ENCODE data around the gene PI4K2B. TPM values are rescaled to one million over a fixed set of nuclear protein-coding genes. Genes with fewer than 3 reads are reported as not detected.
A peak's percentile ranks its signal among the peaks of the same experiment; 100 is the strongest.

Gene PI4K2B
- total RNA-seq, 1 experiment from 2014 or later = 10.3 TPM

DNA sequence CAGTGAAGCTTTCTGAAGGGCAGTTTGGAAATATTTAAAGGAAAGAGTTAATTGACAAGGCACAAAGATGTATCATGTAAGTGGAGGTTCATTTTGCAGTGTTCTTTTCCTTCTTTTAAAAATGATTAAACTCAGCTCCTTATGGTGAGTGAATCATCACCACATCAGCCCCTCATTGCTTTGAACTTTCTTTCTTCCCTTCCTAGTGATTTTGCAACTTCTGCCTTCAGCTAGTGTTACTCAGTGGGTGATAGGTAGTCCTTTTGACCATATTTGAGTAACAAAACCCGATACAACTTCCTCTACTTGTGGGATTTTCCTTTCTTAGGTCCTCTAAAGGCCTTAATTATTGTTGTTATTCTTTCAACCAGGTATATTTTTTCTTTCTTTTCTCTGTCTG, 86.9 kb downstream of the PI4K2B start:
- H3K4me2 ChIP-seq (ENCODE audit: insufficient read depth, insufficient read length, low read length) = no peak overlapping the region
- H3K27ac Mint-ChIP-seq = peak overlapping the region; percentile 1 to 71 (median 8); a peak in 3 of 7 replicates

More for the DNA sequence above, 86.9 kb downstream of the PI4K2B start:
- Histone ChIP-seq H2AFZ (ENCODE audit: low read length) (no peak overlapping the region), H3K79me2 (ENCODE audit: insufficient read depth, low read length) (no peaks in the 10 kb centered on the region), H4K20me1 (ENCODE audit: control insufficient read depth, insufficient read depth, insufficient read length) (no peaks in the 10 kb centered on the region), H4K5ac (ENCODE audit: insufficient read length, low read depth, low read length) (no peak overlapping the region), H4K91ac (ENCODE audit: insufficient read length, low read depth, low read length) (no peak overlapping the region), H3K79me1 (ENCODE audit: insufficient read depth, low read depth, low read length, poor library complexity, severe bottlenecking) (no peaks in the 10 kb centered on the region), H2BK20ac (ENCODE audit: low read depth, low read length, poor library complexity, severe bottlenecking) (no peak overlapping the region), H3K23me2 (ENCODE audit: insufficient read length, low read depth, low read length, poor library complexity, severe bottlenecking) (no peaks in the 10 kb centered on the region), H3K14ac (ENCODE audit: insufficient read depth, low read length) (no peak overlapping the region), H3K56ac (ENCODE audit: insufficient read length, low read depth, low read length) (no peak overlapping the region), H2BK12ac (ENCODE audit: insufficient read length, low read depth, low read length) (no peak overlapping the region), H3K9ac (ENCODE audit: extremely low read depth, insufficient read length, low read length) (no peak overlapping the region), H4K8ac (replicated peaks; ENCODE audit: insufficient read length, low read depth, low read length) (no peak overlapping the region), H2BK120ac (ENCODE audit: low read depth, low read length, poor library complexity, severe bottlenecking) (no peak overlapping the region), H3T11ph (ENCODE audit: low read length) (no peak overlapping the region), H3K4me1 (ENCODE audit: insufficient read depth, low read length) (no peaks in the 10 kb centered on the region), H3K4ac (ENCODE audit: low read depth, low read length) (no peak overlapping the region), H3K9me3 (ENCODE audit: control insufficient read depth, low read depth, low read length) (no peaks in the 10 kb centered on the region), H2AK5ac (ENCODE audit: insufficient read length, low read length) (no peak overlapping the region), H3K23ac (ENCODE audit: insufficient read length, low read depth, low read length) (no peak overlapping the region), H3K27ac (ENCODE audit: insufficient read length, low read depth, low read length) (no peak overlapping the region), H2BK5ac (ENCODE audit: insufficient read length, low read length) (no peak overlapping the region), H3K27me3 (ENCODE audit: insufficient read depth, low read length) (no peaks in the 10 kb centered on the region), H2BK15ac (ENCODE audit: low read depth, low read length) (no peak overlapping the region), H3K18ac (ENCODE audit: insufficient read length, low read depth, low read length) (no peak overlapping the region)
- no CpG with 5 or more reads among the region's 1 CpG for WGBS (ENCODE audit: extremely low coverage, insufficient read length, low lambda C conversion rate)
- Mint-ChIP-seq H3K4me1 (peaks cover 0 to 3% of the 10 kb centered on the region in 2 experiments; a peak in 1 of 4 replicates), H3K4me3 (no peak overlapping the region), H3K27me3 (ENCODE audit: low read depth) (no peaks in the 10 kb centered on the region), H3K9me3 (no peaks in the 10 kb centered on the region), H3K36me3 (ENCODE audit: insufficient read depth in 1 of 3, low read depth in 3 of 3) (peaks cover 2 to 17% (median 5%) of the 10 kb centered on the region in 3 experiments; a peak in 5 of 7 replicates)
- DNase-seq = no peak
- TF ChIP-seq, protein P1, sequence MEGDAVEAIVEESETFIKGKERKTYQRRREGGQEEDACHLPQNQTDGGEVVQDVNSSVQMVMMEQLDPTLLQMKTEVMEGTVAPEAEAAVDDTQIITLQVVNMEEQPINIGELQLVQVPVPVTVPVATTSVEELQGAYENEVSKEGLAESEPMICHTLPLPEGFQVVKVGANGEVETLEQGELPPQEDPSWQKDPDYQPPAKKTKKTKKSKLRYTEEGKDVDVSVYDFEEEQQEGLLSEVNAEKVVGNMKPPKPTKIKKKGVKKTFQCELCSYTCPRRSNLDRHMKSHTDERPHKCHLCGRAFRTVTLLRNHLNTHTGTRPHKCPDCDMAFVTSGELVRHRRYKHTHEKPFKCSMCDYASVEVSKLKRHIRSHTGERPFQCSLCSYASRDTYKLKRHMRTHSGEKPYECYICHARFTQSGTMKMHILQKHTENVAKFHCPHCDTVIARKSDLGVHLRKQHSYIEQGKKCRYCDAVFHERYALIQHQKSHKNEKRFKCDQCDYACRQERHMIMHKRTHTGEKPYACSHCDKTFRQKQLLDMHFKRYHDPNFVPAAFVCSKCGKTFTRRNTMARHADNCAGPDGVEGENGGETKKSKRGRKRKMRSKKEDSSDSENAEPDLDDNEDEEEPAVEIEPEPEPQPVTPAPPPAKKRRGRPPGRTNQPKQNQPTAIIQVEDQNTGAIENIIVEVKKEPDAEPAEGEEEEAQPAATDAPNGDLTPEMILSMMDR (conservative IDR thresholded peaks at IDR 0.05) = no peak

Data from H9 (cell line).